ENCODE measurements around the gene HSPA8.

GRCh38 chr11:123098990-123099389 is 37.1 kb upstream of the HSPA8 start:
- TF ChIP-seq CTCF (IDR thresholded peaks at IDR 0.05) (no peak), EZH2 (IDR thresholded peaks at IDR 0.05; ENCODE audit: borderline replicate concordance, insufficient read depth, low read depth, low read length, poor library complexity, severe bottlenecking) (no peak)
